Testis (tissue), 3 donors: Measurements from ENCODE around the gene POU5F2. TPM values are rescaled to one million over a fixed set of nuclear protein-coding genes. Genes with fewer than 3 reads are reported as not detected.

Experiments used
- DNase-seq: peaks from one replicate; pipeline ENCODE4 v3.0.0-alpha.2; 2019
- H3K27ac ChIP-seq, 2 donors: fragments of 200-600 bp; sonication (generic); one replicate each; pipeline ENCODE4 v1.5.1; 2019
- H3K27me3 ChIP-seq: fragments of 200-600 bp; sonication (generic); one replicate; pipeline ENCODE4 v1.5.1; 2019
- H3K36me3 ChIP-seq: fragments of 200-600 bp; sonication (generic); one replicate; pipeline ENCODE4 v1.5.1; 2017; ENCODE audit warnings: low read depth; ENCODE audit errors: missing control alignments
- H3K4me1 ChIP-seq: fragments of 200-600 bp; sonication (generic); one replicate; pipeline ENCODE4 v1.5.1; 2019
- H3K4me3 ChIP-seq, 2 donors: fragments of 200-600 bp; sonication (generic); one replicate each; pipeline ENCODE4 v1.5.1; 2017 to 2019
- H3K9me3 ChIP-seq: fragments of 200-600 bp; sonication (generic); one replicate; pipeline ENCODE4 v1.5.1; 2017
- POLR2A ChIP-seq: fragments of 450-650 bp; IDR thresholded peaks from one replicate; pipeline ENCODE4 v1.6.1; 2017; ENCODE audit warnings: antibody characterized with exemption, mild to moderate bottlenecking, moderate library complexity
- WGBS, 2 donors: methylation state at CpG; one replicate each; pipeline ENCODE4 v1.1.5; 2018; 5-methylcytosine and 5-hydroxymethylcytosine counted together
- intact Hi-C: fragments of 100-400 bp; cut with DNase I; formaldehyde crosslinking; loops from one replicate; pipeline ENCODE4 v1.15.1; 2023; ENCODE audit warnings: low total_unique reads
- polyA plus RNA-seq: library from polyadenylated mRNA; stranded (reverse); fragments of 350-450 nt; fragmentation: Illumina TruSeq; extraction: RNeasy Lipid Tissue Mini Kit (QIAGEN cat#74804); gene quantifications from one replicate; pipeline ENCODE4 v1.2.3, GENCODE V29; 2014; ENCODE audit warnings: low read depth, low replicate concordance; ENCODE audit not compliant: insufficient read depth
- total RNA-seq, 2 donors: library from RNA; depleted of rRNA; stranded (reverse); fragments of >200 nt; gene quantifications; one replicate each; pipeline ENCODE4 v1.2.3, GENCODE V29; 2016
- TF ChIP-seq, protein P1 (sequence below), 3 experiments: fragments of 450-650 bp in 2 of 3; fragments of 200-600 bp in 1 of 3; sonication (generic) in 1 of 3; IDR thresholded peaks; one replicate each; pipeline ENCODE4 v1.5.1; 2016 to 2019; ENCODE audit warnings: antibody characterized with exemption in 3 of 3, mild to moderate bottlenecking in 2 of 3, moderate library complexity in 1 of 3

The POU5F2 gene
- total and polyA plus RNA-seq, 3 donors from 2014 or later: 5.2 to 6.5 (median 6.5) TPM

DNA sequence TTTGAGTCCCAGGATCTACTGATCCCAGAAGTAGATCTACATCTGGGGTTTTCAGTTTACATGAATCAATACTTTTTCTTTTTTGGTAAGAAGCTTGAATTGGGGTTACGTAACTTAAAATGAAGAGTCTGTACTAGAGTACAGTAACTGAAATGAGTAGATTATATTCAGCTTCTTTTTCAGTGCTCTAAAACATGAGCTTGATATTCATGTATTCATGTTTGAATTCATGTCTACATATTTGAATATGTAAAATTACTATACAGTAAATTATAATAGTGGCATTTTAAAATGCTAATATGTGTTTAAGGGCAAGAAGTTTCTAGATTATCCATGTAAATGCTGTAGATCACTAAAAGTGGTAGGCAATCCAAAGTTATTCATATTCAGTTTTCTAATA is 14.8 kb downstream of the POU5F2 start:
- TF ChIP-seq, protein P1, sequence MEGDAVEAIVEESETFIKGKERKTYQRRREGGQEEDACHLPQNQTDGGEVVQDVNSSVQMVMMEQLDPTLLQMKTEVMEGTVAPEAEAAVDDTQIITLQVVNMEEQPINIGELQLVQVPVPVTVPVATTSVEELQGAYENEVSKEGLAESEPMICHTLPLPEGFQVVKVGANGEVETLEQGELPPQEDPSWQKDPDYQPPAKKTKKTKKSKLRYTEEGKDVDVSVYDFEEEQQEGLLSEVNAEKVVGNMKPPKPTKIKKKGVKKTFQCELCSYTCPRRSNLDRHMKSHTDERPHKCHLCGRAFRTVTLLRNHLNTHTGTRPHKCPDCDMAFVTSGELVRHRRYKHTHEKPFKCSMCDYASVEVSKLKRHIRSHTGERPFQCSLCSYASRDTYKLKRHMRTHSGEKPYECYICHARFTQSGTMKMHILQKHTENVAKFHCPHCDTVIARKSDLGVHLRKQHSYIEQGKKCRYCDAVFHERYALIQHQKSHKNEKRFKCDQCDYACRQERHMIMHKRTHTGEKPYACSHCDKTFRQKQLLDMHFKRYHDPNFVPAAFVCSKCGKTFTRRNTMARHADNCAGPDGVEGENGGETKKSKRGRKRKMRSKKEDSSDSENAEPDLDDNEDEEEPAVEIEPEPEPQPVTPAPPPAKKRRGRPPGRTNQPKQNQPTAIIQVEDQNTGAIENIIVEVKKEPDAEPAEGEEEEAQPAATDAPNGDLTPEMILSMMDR (IDR thresholded peaks at IDR 0.05): no peak
- TF ChIP-seq POLR2A: no peak

DNA sequence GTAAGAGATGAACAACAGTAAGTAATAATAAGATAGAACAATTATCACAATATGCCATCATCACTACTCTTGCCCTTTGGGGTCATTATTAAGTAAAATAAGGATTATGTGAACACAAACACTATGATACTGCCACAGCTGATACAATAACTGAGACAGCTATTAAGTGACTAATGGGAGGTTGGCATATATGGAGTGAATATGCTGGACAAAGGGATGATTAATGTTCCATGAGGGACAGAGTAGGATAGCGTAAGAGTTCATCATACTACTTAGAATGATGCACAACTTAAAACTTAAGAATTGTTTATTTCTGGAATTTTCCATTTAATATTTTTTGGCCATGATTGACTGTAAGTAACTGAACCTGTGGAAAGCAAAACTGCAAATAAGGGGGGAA is 16.6 kb downstream of the POU5F2 start:
- DNase-seq: no peak
- H3K4me3 ChIP-seq: no peak overlapping the region
- no peak overlapping the region for H3K27ac ChIP-seq
- TF ChIP-seq POLR2A: no peak
- TF ChIP-seq, protein P1 (IDR thresholded peaks at IDR 0.05): no peak
- 93 to 100% methylated on average over 1 of the region's 1 CpG for WGBS, 2 donors
- no peaks in the 10 kb centered on the region for H3K4me1 ChIP-seq
- H3K27me3 ChIP-seq: no peaks in the 10 kb centered on the region
- no peaks in the 10 kb centered on the region for H3K36me3 ChIP-seq
- H3K9me3 ChIP-seq: no peaks in the 10 kb centered on the region
- intact Hi-C loops: no loop called here

More for the DNA sequence above, 14.8 kb downstream of the POU5F2 start:
- Histone ChIP-seq H3K4me1 (no peaks in the 10 kb centered on the region), H3K9me3 (no peaks in the 10 kb centered on the region), H3K27me3 (no peaks in the 10 kb centered on the region), H3K4me3 (no peak overlapping the region), H3K27ac (no peak overlapping the region), H3K36me3 (no peaks in the 10 kb centered on the region)
- intact Hi-C loops: no loop called here
- 92 to 95% methylated on average over 1 of the region's 1 CpG for WGBS, 2 donors
- DNase-seq: no peak

DNA sequence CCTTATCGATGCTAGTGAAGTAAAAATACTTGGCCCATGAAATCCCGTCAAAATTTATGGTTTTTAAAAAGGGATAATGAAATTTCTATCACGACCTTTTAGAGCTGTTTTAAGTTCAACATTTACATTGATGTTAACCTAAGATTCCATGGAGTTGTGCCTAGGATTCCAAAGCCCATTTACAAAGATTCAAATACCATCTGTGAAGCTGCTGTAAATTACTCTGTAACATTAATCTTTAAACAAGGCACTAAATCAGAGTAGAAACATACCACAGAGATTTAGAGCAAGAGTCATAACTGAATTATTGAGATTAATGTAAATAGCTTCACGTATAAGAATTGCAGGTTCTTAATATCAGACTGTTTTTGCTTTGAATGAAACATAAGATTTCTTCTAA is 17.7 kb downstream of the POU5F2 start:
- intact Hi-C loops: no loop called here
- 69 to 71% methylated on average over 4 of the region's 4 CpGs for WGBS, 2 donors
- no peak for DNase-seq
- Histone ChIP-seq H3K4me1 (no peaks in the 10 kb centered on the region), H3K36me3 (no peaks in the 10 kb centered on the region), H3K4me3 (no peak overlapping the region), H3K9me3 (no peaks in the 10 kb centered on the region), H3K27ac (no peak overlapping the region), H3K27me3 (no peaks in the 10 kb centered on the region)
- TF ChIP-seq, protein P1 (IDR thresholded peaks at IDR 0.05): no peak
- TF ChIP-seq POLR2A: no peak

DNA sequence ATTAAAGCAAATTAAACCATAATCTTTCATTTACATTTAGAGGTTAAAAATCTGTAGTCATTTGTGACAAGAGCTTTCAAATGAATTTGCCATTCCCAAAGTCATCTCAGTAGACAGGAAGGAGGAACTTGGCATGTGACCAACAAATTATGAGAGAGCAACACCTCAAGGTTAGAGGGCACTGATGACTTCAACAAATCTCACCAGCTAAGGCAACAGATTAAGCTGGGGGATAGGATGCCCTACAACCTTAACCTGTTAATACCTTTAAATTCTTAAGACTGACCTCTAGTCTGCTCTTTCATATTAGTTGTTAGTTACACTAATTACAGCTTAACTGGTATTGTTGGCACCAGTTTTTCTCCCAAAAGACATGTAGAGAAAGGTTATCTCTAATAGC is 18.4 kb downstream of the POU5F2 start:
- Histone ChIP-seq H3K4me1 (no peaks in the 10 kb centered on the region), H3K9me3 (no peaks in the 10 kb centered on the region), H3K27ac (no peak overlapping the region), H3K4me3 (no peak overlapping the region), H3K27me3 (no peaks in the 10 kb centered on the region), H3K36me3 (no peaks in the 10 kb centered on the region)
- intact Hi-C loops: no loop called here
- DNase-seq: no peak
- TF ChIP-seq, protein P1 (IDR thresholded peaks at IDR 0.05): no peak
- no peak for TF ChIP-seq POLR2A

DNA sequence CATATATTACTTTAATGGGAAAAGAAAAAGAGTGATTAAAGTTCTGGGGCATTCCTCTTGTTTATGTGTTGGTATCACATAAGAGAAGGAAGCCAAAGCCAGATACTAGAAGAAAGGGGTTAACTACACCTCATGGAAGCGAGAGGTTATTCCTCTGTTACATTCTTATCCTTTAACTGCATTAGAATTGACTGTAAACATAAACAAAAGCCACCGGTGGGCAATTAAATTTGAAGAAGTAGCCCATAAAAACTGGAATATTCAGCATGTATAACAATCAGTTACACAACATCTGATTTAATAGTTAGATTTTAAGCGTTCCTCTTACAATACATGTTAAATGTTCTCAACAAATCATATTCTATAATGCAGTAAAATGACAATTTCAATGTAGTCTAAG is 18.8 kb downstream of the POU5F2 start:
- DNase-seq: no peak
- WGBS, 2 donors: 73 to 81% methylated on average over 3 of the region's 3 CpGs
- H3K4me1 ChIP-seq: no peaks in the 10 kb centered on the region
- no peaks in the 10 kb centered on the region for H3K36me3 ChIP-seq
- intact Hi-C loops: no loop called here
- H3K27me3 ChIP-seq: no peaks in the 10 kb centered on the region
- H3K9me3 ChIP-seq: no peaks in the 10 kb centered on the region
- H3K4me3 ChIP-seq: no peak overlapping the region
- no peak for TF ChIP-seq POLR2A
- TF ChIP-seq, protein P1 (IDR thresholded peaks at IDR 0.05): no peak
- no peak overlapping the region for H3K27ac ChIP-seq
